Loucy (cell line): ENCODE results near the gene CTNNA2.

Experiments
- CTCF ChIP-seq: fragments of 200-600 bp; sonication (generic); conservative IDR thresholded peaks from 2 replicates; pipeline ENCODE4 v1.5.1; 2014; ENCODE audit warnings: mild to moderate bottlenecking, antibody characterized with exemption, low read length
- EZH2phosphoT487 ChIP-seq: fragments of 200-600 bp; IDR thresholded peaks from 2 replicates; pipeline ENCODE4 v1.6.1; 2018; ENCODE audit warnings: antibody characterized with exemption, mild to moderate bottlenecking, moderate library complexity, borderline replicate concordance

GRCh38 chr2:80413136-80413535, 900.3 kb downstream of the CTNNA2 start:
- no peak for TF ChIP-seq CTCF
- no peak for TF ChIP-seq EZH2phosphoT487
